Peyer's patch (tissue), 4 donors: Measurements from ENCODE around the gene KRT78.
"Not testable (repeated sequence)": the region's sequence is repeated elsewhere in the genome, so short reads cannot be mapped to it uniquely, and the experiment has no call there.

Experiments used
- CTCF ChIP-seq, 6 experiments: fragments of 450-650 bp in 4 of 6; fragments of 200-600 bp in 2 of 6; sonication (generic) in 1 of 6; IDR thresholded peaks; one replicate each; pipeline ENCODE4 v1.5.1; 2017 to 2019; ENCODE audit warnings: antibody characterized with exemption in 6 of 6, mild to moderate bottlenecking in 3 of 6, moderate library complexity in 1 of 6
- POLR2A ChIP-seq, 2 donors: fragments of 450-650 bp; IDR thresholded peaks; one replicate each; pipeline ENCODE4 v1.5.1; 2017; ENCODE audit warnings: antibody characterized with exemption in 2 of 2, mild to moderate bottlenecking in 2 of 2, moderate library complexity in 2 of 2

DNA sequence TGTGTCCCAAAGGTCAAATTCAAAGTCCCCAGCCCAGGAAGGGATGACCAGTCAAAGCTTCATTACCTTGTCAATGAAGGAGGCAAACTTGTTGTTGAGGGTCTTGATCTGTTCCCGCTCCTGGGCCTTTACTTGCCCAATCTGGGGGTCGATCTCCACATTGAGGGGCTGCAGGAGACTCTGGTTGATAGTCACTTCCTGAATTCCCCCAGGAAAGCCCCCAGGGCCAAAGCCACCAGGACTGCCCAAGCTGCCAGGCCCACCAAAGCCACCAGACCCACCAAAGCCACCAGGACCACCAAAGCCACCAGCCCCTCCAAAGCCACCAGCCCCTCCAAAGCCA, 53.5 kb downstream of the KRT78 start:
- not testable (repeated sequence) for TF ChIP-seq CTCF, POLR2A (IDR thresholded peaks at IDR 0.05)
